H9 (cell line): ENCODE results near the gene NACC1. TPM values are rescaled to one million over a fixed set of nuclear protein-coding genes. Genes with fewer than 3 reads are reported as not detected.

Experiments
- DNase-seq: peaks from one replicate; pipeline ENCODE4 v3.0.0-alpha.2; 2017
- H2AFZ ChIP-seq: one replicate; pipeline ENCODE4 v1.6.1; 2013; ENCODE audit warnings: mild to moderate bottlenecking, low read length, control low read depth, moderate library complexity
- H2AK5ac ChIP-seq: 2 replicates; pipeline ENCODE4 v1.6.1; 2013; ENCODE audit warnings: low read length, control low read depth, mixed read lengths; ENCODE audit not compliant: insufficient read length
- H2BK120ac ChIP-seq: one replicate; pipeline ENCODE4 v1.6.1; 2013; ENCODE audit warnings: low read depth, mild to moderate bottlenecking, low read length, control low read depth, inconsistent platforms; ENCODE audit not compliant: poor library complexity, severe bottlenecking
- H2BK12ac ChIP-seq: 2 replicates; pipeline ENCODE4 v1.6.1; 2013; ENCODE audit warnings: low read length, control low read depth, mixed read lengths, low read depth; ENCODE audit not compliant: insufficient read length
- H2BK15ac ChIP-seq: 2 replicates; pipeline ENCODE4 v1.6.1; 2013; ENCODE audit warnings: low read depth, low read length, control low read depth
- H2BK20ac ChIP-seq: one replicate; pipeline ENCODE4 v1.6.1; 2013; ENCODE audit warnings: low read depth, mild to moderate bottlenecking, low read length, control low read depth, inconsistent platforms; ENCODE audit not compliant: poor library complexity, severe bottlenecking
- H2BK5ac ChIP-seq: 2 replicates; pipeline ENCODE4 v1.6.1; 2013; ENCODE audit warnings: low read length, control low read depth, mixed read lengths; ENCODE audit not compliant: insufficient read length
- H3K14ac ChIP-seq: 2 replicates; pipeline ENCODE4 v1.6.1; 2013; ENCODE audit warnings: low read length, control low read depth; ENCODE audit not compliant: insufficient read depth
- H3K18ac ChIP-seq: 2 replicates; pipeline ENCODE4 v1.6.1; 2013; ENCODE audit warnings: low read depth, mild to moderate bottlenecking, mixed read lengths, low read length, control low read depth; ENCODE audit not compliant: insufficient read length
- H3K23ac ChIP-seq: 2 replicates; pipeline ENCODE4 v1.6.1; 2013; ENCODE audit warnings: low read length, control low read depth, mixed read lengths, low read depth; ENCODE audit not compliant: insufficient read length
- H3K23me2 ChIP-seq: 2 replicates; pipeline ENCODE4 v1.6.1; 2013; ENCODE audit warnings: low read depth, mild to moderate bottlenecking, mixed read lengths, low read length, control low read depth; ENCODE audit not compliant: insufficient read length, poor library complexity, severe bottlenecking
- H3K27ac ChIP-seq: 2 replicates; pipeline ENCODE4 v1.5.1; 2013; ENCODE audit warnings: low read length, control low read depth, mixed read lengths, low read depth; ENCODE audit not compliant: insufficient read length
- H3K27me3 ChIP-seq: 2 replicates; pipeline ENCODE4 v1.6.1; 2013; ENCODE audit warnings: low read length, control low read depth, inconsistent platforms; ENCODE audit not compliant: insufficient read depth
- H3K4ac ChIP-seq: 2 replicates; pipeline ENCODE4 v1.6.1; 2013; ENCODE audit warnings: low read depth, mild to moderate bottlenecking, control low read depth, inconsistent platforms, low read length, moderate library complexity
- H3K4me1 ChIP-seq: 2 replicates; pipeline ENCODE4 v1.6.1; 2013; ENCODE audit warnings: low read length, control low read depth, inconsistent platforms; ENCODE audit not compliant: insufficient read depth
- H3K4me2 ChIP-seq: 2 replicates; pipeline ENCODE4 v1.6.1; 2013; ENCODE audit warnings: low read length, control low read depth, mixed read lengths; ENCODE audit not compliant: insufficient read length, insufficient read depth
- H3K56ac ChIP-seq: 2 replicates; pipeline ENCODE4 v1.6.1; 2013; ENCODE audit warnings: low read depth, mild to moderate bottlenecking, mixed read lengths, low read length, control low read depth; ENCODE audit not compliant: insufficient read length
- H3K79me1 ChIP-seq: 2 replicates; pipeline ENCODE4 v1.6.1; 2013; ENCODE audit warnings: low read depth, mild to moderate bottlenecking, moderate library complexity, low read length, control low read depth, inconsistent platforms; ENCODE audit not compliant: insufficient read depth, poor library complexity, severe bottlenecking
- H3K79me2 ChIP-seq: 2 replicates; pipeline ENCODE4 v1.6.1; 2013; ENCODE audit warnings: low read length, control low read depth, inconsistent platforms; ENCODE audit not compliant: insufficient read depth
- H3K9ac ChIP-seq: 2 replicates; pipeline ENCODE4 v1.6.1; 2013; ENCODE audit warnings: low read length, control low read depth, mixed read lengths; ENCODE audit not compliant: insufficient read length; ENCODE audit errors: extremely low read depth
- H3K9me3 ChIP-seq: one replicate; pipeline ENCODE4 v1.6.1; 2013; ENCODE audit warnings: low read depth, low read length, inconsistent platforms; ENCODE audit not compliant: control insufficient read depth
- H3T11ph ChIP-seq: one replicate; pipeline ENCODE4 v1.6.1; 2013; ENCODE audit warnings: mild to moderate bottlenecking, low read length, control low read depth, inconsistent platforms
- H4K20me1 ChIP-seq: one replicate; pipeline ENCODE4 v1.6.1; 2013; ENCODE audit not compliant: control insufficient read depth, insufficient read length, insufficient read depth
- H4K5ac ChIP-seq: 2 replicates; pipeline ENCODE4 v1.6.1; 2013; ENCODE audit warnings: low read depth, mild to moderate bottlenecking, mixed read lengths, low read length, control low read depth; ENCODE audit not compliant: insufficient read length
- H4K8ac ChIP-seq: replicated peaks from 2 replicates; pipeline ENCODE4 v1.6.1; 2013; ENCODE audit warnings: low read length, control low read depth, mixed read lengths, low read depth; ENCODE audit not compliant: insufficient read length
- H4K91ac ChIP-seq: 2 replicates; pipeline ENCODE4 v1.6.1; 2013; ENCODE audit warnings: low read depth, mild to moderate bottlenecking, moderate library complexity, mixed read lengths, low read length, control low read depth; ENCODE audit not compliant: insufficient read length
- H3K27ac Mint-ChIP-seq, 3 experiments: 2 replicates in 2 of 3; 3 replicates in 1 of 3; pipeline ENCODE4 v1.8.0; 2020 to 2021; ENCODE audit warnings: mixed read lengths in 3 of 3, mild to moderate bottlenecking in 1 of 3, moderate library complexity in 1 of 3
- H3K27me3 Mint-ChIP-seq: 2 replicates; pipeline ENCODE4 v1.8.0; 2021; ENCODE audit warnings: low read depth, mild to moderate bottlenecking, moderate library complexity, mixed read lengths
- H3K36me3 Mint-ChIP-seq, 3 experiments: 2 replicates in 2 of 3; 3 replicates in 1 of 3; pipeline ENCODE4 v1.8.0; 2020 to 2021; ENCODE audit warnings: low read depth in 3 of 3, mixed read lengths in 3 of 3; ENCODE audit not compliant: insufficient read depth in 1 of 3
- H3K4me1 Mint-ChIP-seq, 2 experiments: 2 replicates each; pipeline ENCODE4 v1.8.0; 2020; ENCODE audit warnings: mixed read lengths in 2 of 2
- H3K4me3 Mint-ChIP-seq, 2 experiments: 2 replicates in 1 of 2; 3 replicates in 1 of 2; pipeline ENCODE4 v1.8.0; 2020 to 2021; ENCODE audit warnings: mild to moderate bottlenecking in 2 of 2, mixed read lengths in 2 of 2, moderate library complexity in 1 of 2
- H3K9me3 Mint-ChIP-seq, 2 experiments: 2 replicates in 1 of 2; 3 replicates in 1 of 2; pipeline ENCODE4 v1.8.0; 2020; ENCODE audit warnings: mild to moderate bottlenecking in 2 of 2, mixed read lengths in 2 of 2, moderate library complexity in 1 of 2
- WGBS: extraction: QIAGEN DNeasy Blood & Tissue Kit; methylation state at CpG from one replicate; pipeline ENCODE4 v1.1.7; 2013; ENCODE audit warnings: missing lambda C conversion rate, low lambda C conversion rate, mixed read lengths; ENCODE audit not compliant: insufficient read length; ENCODE audit errors: extremely low coverage; 5-methylcytosine and 5-hydroxymethylcytosine counted together
- total RNA-seq: library from RNA; stranded (reverse); gene quantifications from 2 replicates; pipeline ENCODE4 v1.2.1, GENCODE V29; 2021
- TF ChIP-seq, protein P1 (sequence below): fragments of 200-600 bp; sonication (generic); conservative IDR thresholded peaks from 3 replicates; pipeline ENCODE4 v1.8.0; 2021; ENCODE audit warnings: antibody characterized with exemption, mild to moderate bottlenecking

The NACC1 gene
- total RNA-seq, 1 experiment from 2014 or later, result 198 TPM

DNA sequence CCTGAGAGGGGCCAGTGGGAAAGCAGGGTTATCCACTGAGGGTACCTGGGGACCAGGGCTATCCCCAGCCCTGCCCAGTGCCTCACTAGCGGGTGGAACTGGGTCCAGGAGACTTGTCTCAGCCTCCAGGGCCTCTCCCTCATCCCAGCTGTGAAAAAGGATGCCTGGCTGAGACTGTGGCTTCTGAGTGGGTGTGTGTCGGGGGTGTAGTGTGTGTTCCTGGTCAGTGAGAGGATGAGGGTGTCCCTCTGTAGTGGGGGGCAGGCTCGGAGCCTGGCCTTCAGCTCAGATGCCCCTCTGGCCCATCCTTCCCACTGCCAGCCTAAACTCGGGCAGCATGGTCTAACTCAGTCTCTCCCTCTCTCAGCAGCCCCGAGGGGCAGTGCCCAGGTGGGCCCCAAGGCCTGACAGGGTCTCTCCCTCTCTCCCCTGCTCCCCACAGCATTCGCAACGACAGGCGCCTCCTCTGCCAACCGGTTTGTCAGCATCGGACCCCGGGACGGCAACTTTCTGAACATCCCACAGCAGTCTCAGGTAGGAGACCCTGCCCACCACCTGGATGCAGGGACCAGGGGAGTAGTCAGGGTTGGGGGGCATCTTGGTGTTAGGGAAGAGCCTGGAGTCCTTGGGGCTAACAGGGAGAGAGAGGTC is 28.1 kb upstream of the NACC1 start:
- peaks cover 6% of the 10 kb centered on the region; the same call in 1 of the 2 replicates for H3K27me3 ChIP-seq
- H3K79me2 ChIP-seq, result no peaks in the 10 kb centered on the region
- no peak overlapping the region for H3K27ac ChIP-seq
- H3K4me3 Mint-ChIP-seq, result no peak overlapping the region
- H2BK120ac ChIP-seq, result no peak overlapping the region
- no peak overlapping the region for H3K4me2 ChIP-seq
- H4K20me1 ChIP-seq, result no peaks in the 10 kb centered on the region
- no peak overlapping the region for H2BK15ac ChIP-seq
- H3K4ac ChIP-seq, result no peak overlapping the region
- 0 out of 2 replicates have a peak, but pooled peaks cover 2% of the 10 kb centered on the region for H3K4me1 ChIP-seq
- no peak overlapping the region for H3K56ac ChIP-seq
- H2BK20ac ChIP-seq, result no peak overlapping the region
- peaks cover 22 to 41% of the 10 kb centered on the region in 2 experiments for H3K4me1 Mint-ChIP-seq
- no peak overlapping the region for H4K8ac ChIP-seq
- TF ChIP-seq, protein P1, sequence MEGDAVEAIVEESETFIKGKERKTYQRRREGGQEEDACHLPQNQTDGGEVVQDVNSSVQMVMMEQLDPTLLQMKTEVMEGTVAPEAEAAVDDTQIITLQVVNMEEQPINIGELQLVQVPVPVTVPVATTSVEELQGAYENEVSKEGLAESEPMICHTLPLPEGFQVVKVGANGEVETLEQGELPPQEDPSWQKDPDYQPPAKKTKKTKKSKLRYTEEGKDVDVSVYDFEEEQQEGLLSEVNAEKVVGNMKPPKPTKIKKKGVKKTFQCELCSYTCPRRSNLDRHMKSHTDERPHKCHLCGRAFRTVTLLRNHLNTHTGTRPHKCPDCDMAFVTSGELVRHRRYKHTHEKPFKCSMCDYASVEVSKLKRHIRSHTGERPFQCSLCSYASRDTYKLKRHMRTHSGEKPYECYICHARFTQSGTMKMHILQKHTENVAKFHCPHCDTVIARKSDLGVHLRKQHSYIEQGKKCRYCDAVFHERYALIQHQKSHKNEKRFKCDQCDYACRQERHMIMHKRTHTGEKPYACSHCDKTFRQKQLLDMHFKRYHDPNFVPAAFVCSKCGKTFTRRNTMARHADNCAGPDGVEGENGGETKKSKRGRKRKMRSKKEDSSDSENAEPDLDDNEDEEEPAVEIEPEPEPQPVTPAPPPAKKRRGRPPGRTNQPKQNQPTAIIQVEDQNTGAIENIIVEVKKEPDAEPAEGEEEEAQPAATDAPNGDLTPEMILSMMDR, result no peak
- H3K14ac ChIP-seq, result no peak overlapping the region
- WGBS, result no CpG with 5 or more reads among the region's 12 CpGs
- no peaks in the 10 kb centered on the region for H3K36me3 Mint-ChIP-seq
- no peaks in the 10 kb centered on the region for H3K9me3 ChIP-seq
- no peak overlapping the region for H3K18ac ChIP-seq
- H2AK5ac ChIP-seq, result no peak overlapping the region
- H3K9ac ChIP-seq, result no peak overlapping the region
- H3K27me3 Mint-ChIP-seq, result peaks cover 62% of the 10 kb centered on the region
- H3K23me2 ChIP-seq, result no peaks in the 10 kb centered on the region
- H4K5ac ChIP-seq, result no peak overlapping the region
- no peak overlapping the region for H4K91ac ChIP-seq
- H2BK5ac ChIP-seq, result no peak overlapping the region
- no peak overlapping the region for H3K23ac ChIP-seq
- H2BK12ac ChIP-seq, result no peak overlapping the region
- H2AFZ ChIP-seq, result no peak overlapping the region
- no peaks in the 10 kb centered on the region for H3K9me3 Mint-ChIP-seq
- DNase-seq, result no peak
- no peaks in the 10 kb centered on the region for H3K79me1 ChIP-seq
- H3T11ph ChIP-seq, result no peak overlapping the region
- peak overlapping the region in 1 of 3 experiments; percentile 76; a peak in 1 of 7 replicates for H3K27ac Mint-ChIP-seq
